ENCODE measurements around the gene CNTN4.

The CNTN4 gene

DNA sequence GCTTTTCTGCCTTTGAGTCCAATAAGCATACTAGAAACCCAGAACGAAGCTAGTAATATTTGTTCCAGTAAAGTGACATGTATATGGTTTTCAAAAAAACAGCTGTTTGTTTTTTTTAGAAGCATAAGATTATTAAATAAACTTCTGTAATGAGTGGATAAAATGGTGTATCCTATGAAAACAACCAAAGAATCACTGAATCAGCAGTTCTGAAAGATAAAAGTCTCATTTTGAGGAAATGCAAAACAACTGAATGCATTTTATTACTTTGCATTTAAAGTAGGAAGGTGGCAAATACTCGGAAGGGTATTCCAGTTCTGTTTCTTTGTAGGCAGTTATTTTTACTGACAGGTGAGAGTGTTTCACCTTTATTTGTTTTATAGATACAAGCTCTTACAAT, 107.0 kb downstream of the CNTN4 start:
- H3K4me3 ChIP-seq (ENCODE audit: control insufficient read depth, low read depth, low read length): no peak overlapping the region
- TF ChIP-seq, protein P1, sequence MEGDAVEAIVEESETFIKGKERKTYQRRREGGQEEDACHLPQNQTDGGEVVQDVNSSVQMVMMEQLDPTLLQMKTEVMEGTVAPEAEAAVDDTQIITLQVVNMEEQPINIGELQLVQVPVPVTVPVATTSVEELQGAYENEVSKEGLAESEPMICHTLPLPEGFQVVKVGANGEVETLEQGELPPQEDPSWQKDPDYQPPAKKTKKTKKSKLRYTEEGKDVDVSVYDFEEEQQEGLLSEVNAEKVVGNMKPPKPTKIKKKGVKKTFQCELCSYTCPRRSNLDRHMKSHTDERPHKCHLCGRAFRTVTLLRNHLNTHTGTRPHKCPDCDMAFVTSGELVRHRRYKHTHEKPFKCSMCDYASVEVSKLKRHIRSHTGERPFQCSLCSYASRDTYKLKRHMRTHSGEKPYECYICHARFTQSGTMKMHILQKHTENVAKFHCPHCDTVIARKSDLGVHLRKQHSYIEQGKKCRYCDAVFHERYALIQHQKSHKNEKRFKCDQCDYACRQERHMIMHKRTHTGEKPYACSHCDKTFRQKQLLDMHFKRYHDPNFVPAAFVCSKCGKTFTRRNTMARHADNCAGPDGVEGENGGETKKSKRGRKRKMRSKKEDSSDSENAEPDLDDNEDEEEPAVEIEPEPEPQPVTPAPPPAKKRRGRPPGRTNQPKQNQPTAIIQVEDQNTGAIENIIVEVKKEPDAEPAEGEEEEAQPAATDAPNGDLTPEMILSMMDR (conservative IDR thresholded peaks at IDR 0.05; ENCODE audit: control insufficient read depth, insufficient read depth, low read depth, low read length): no peak
- no peak for DNase-seq (ENCODE audit: low read depth)

DNA sequence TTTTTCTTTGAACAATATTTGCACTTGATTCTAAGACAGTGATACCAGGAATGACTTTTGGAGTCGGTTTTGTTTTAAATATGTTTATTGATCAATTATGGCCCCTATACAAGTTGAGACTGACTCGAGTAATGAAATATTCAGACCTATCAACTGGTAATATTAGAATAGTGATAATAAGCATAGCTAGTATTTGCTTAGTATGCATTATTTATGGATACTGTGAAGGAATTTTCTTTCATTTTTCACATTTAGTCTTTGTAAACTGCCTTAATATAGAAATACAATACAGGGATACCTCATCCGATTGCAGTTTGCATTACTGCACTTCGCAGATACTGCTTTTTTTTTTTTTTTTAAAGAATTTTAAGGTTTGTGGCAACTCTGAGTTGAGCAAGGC, 107.9 kb downstream of the CNTN4 start:
- no peak overlapping the region for H3K4me3 ChIP-seq (ENCODE audit: control insufficient read depth, low read depth, low read length)
- DNase-seq (ENCODE audit: low read depth): no peak
- TF ChIP-seq, protein P1 (conservative IDR thresholded peaks at IDR 0.05; ENCODE audit: control insufficient read depth, insufficient read depth, low read depth, low read length): no peak

DNA sequence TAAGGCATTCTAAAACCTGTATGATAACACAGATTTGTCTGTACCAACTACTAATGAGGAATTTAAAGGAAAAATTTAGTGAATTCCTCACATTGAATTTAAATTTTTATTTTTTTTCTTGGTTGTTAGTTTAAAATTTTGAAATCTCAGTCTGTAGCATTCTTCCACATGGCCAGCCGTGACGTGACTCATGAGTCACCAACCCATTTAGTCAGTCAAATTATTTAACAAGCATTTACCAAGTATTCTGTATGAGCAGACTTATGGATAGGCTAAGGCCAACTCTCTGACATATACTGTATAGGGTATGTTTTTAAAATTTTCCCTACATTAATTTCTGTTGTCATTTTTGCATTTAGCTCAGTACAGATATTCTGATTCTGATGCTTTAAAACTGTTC, 112.9 kb downstream of the CNTN4 start:
- TF ChIP-seq, protein P1 (conservative IDR thresholded peaks at IDR 0.05; ENCODE audit: control insufficient read depth, insufficient read depth, low read depth, low read length): no peak
- DNase-seq (ENCODE audit: low read depth): peak; percentile 5
- no peak overlapping the region for H3K4me3 ChIP-seq (ENCODE audit: control insufficient read depth, low read depth, low read length)

DNA sequence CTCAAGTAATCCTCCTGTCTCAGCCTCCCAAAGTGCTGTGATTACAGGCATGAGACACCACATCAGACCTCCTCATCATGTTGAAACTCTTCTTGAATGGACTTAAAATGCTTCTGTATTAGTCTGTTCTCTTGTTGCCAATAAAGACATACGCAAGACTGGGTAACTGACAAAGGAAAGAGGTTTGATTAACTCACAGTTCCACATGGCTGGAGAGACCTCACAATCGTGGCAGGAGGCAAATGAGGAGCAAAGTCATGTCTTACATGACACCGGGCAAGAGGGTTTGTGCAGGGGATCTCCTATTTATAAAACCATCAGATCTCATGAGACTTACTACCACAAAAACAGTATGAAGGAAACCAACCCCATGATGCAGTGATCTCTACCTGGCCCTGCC, 113.5 kb downstream of the CNTN4 start:
- TF ChIP-seq, protein P1 (conservative IDR thresholded peaks at IDR 0.05; ENCODE audit: control insufficient read depth, insufficient read depth, low read depth, low read length): no peak
- no peak for DNase-seq (ENCODE audit: low read depth)
- H3K4me3 ChIP-seq (ENCODE audit: control insufficient read depth, low read depth, low read length): no peak overlapping the region

DNA sequence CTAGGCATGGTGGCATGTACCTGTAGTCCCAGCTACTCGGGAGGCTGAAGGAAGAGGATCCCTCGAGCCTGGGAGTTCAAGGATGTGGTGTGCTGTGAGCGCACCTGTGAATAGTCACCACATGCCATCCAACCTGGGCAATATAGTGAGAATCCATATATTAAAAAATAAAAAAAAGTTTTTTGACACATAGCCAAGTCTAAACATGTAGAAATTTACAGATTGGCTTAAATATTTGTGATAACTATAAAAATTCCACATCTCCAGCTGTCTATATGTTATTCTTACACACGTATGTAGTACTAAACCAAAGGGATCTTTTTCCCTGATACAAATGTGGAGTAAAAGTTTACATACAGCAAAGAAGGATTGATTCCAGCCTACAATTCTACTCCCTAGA, 119.7 kb downstream of the CNTN4 start:
- TF ChIP-seq, protein P1 (conservative IDR thresholded peaks at IDR 0.05; ENCODE audit: control insufficient read depth, insufficient read depth, low read depth, low read length): no peak
- no peak for DNase-seq (ENCODE audit: low read depth)
- H3K4me3 ChIP-seq (ENCODE audit: control insufficient read depth, low read depth, low read length): no peak overlapping the region

DNA sequence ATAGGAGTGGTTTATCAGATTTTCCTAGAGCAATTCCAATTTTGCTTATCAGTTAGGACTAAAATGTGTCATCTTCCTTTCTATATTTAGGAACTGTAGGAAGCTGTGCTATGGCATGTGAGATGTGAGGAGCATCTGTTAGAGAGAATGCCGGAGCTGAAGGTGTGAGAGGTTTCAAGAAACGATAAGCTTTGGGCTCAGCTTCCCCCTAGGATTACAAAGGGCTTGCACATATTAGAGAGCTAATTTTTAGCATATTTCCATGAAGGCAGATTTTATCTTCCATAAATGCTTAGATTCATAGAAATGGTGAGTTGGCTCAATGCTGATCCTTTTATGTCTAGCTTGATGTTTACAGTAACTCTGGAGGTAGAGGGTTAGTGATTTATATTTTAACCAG, 120.2 kb downstream of the CNTN4 start:
- DNase-seq (ENCODE audit: low read depth): no peak
- TF ChIP-seq, protein P1 (conservative IDR thresholded peaks at IDR 0.05; ENCODE audit: control insufficient read depth, insufficient read depth, low read depth, low read length): no peak
- H3K4me3 ChIP-seq (ENCODE audit: control insufficient read depth, low read depth, low read length): no peak overlapping the region

DNA sequence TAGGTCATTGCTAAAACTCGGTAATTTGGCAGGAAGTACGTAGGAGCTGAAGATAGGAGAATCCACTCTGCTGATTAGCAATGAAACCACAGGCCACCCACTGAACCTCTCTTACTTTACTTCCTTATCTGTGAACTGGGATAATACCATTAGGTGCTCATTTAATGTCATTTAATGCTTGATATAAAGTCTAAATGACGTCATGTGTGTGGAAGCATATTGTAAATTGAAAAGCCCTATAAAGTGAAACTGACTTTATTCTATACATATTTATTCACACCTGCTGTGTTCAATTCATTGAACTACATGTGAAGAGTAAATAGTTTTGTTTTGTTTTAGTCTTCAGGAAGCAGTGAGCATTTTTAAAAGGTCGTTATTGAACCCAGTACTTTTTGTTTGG, 137.5 kb downstream of the CNTN4 start:
- H3K4me3 ChIP-seq (ENCODE audit: control insufficient read depth, low read depth, low read length): no peak overlapping the region
- TF ChIP-seq, protein P1 (conservative IDR thresholded peaks at IDR 0.05; ENCODE audit: control insufficient read depth, insufficient read depth, low read depth, low read length): no peak
- DNase-seq (ENCODE audit: low read depth): no peak
